Measurements from ENCODE around the gene ENTR1. TPM values are rescaled to one million over a fixed set of nuclear protein-coding genes. Genes with fewer than 3 reads are reported as not detected.

ENTR1 gene
- total RNA-seq, 1 donor, result 36.3 TPM

- no peak for TF ChIP-seq CTCF (IDR thresholded peaks at IDR 0.05; ENCODE audit: insufficient read depth, low read length)
- no peak overlapping the region for H3K4me3 ChIP-seq (ENCODE audit: low read depth, low read length)
- DNase-seq (ENCODE audit: low read depth), result no peak
Observed at GRCh38 chr9:136453326-136453725, 42.9 kb upstream of the ENTR1 start.

GRCh38 chr9:136451221-136451877 is 40.9 kb upstream of the ENTR1 start:
- no peak for DNase-seq (ENCODE audit: low read depth)
- H3K4me3 ChIP-seq (ENCODE audit: low read depth, low read length), result no peak overlapping the region
- TF ChIP-seq CTCF (IDR thresholded peaks at IDR 0.05; ENCODE audit: insufficient read depth, low read length), result no peak

GRCh38 chr9:136448655-136449054 is 38.2 kb upstream of the ENTR1 start:
- H3K4me3 ChIP-seq (ENCODE audit: low read depth, low read length), result no peak overlapping the region
- no peak for TF ChIP-seq CTCF (IDR thresholded peaks at IDR 0.05; ENCODE audit: insufficient read depth, low read length)
- no peak for DNase-seq (ENCODE audit: low read depth)

- TF ChIP-seq CTCF (IDR thresholded peaks at IDR 0.05; ENCODE audit: insufficient read depth, low read length), result no peak
- DNase-seq (ENCODE audit: low read depth), result no peak
- no peak overlapping the region for H3K4me3 ChIP-seq (ENCODE audit: low read depth, low read length)
Observed at GRCh38 chr9:136447173-136447778, 36.9 kb upstream of the ENTR1 start.

GRCh38 chr9:136445799-136446198 is 35.4 kb upstream of the ENTR1 start:
- DNase-seq (ENCODE audit: low read depth), result no peak
- TF ChIP-seq CTCF (IDR thresholded peaks at IDR 0.05; ENCODE audit: insufficient read depth, low read length), result no peak
- H3K4me3 ChIP-seq (ENCODE audit: low read depth, low read length), result no peak overlapping the region

- TF ChIP-seq CTCF (IDR thresholded peaks at IDR 0.05; ENCODE audit: insufficient read depth, low read length), result no peak
Observed at GRCh38 chr9:136444102-136444501, 33.7 kb upstream of the ENTR1 start.

More at GRCh38 chr9:136444102-136444501, 33.7 kb upstream of the ENTR1 start:
- H3K4me3 ChIP-seq (ENCODE audit: low read depth, low read length), result no peak overlapping the region
- no peak for DNase-seq (ENCODE audit: low read depth)

Data from fibroblast of the aortic adventitia (primary cell).